ENCODE measurements around the gene FAM9A.

FAM9A gene

DNA sequence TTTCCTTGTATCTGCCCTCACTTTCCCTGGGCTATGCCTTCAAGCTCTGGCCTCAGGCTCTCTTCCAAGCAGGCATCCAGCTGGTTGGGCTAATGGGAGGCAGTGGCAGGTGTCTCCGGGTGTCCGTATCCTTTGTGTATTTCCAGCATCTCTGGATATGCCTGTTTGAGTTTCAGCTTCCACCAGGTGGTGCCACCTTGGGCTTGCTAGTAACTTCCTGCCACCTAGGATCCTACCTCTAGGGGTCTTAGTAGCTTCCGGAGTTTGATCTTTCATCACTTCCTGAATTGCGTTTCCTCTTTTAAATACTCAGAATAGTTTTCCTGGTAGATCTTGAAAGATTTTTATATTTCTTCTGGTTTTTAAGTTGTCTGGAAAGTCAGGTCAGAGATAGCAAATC lies 46.1 kb downstream of the FAM9A start:
- no peak for DNase-seq (ENCODE audit: low read depth)
- no peak overlapping the region for H3K4me3 ChIP-seq (ENCODE audit: low read length)
- TF ChIP-seq, protein P1, sequence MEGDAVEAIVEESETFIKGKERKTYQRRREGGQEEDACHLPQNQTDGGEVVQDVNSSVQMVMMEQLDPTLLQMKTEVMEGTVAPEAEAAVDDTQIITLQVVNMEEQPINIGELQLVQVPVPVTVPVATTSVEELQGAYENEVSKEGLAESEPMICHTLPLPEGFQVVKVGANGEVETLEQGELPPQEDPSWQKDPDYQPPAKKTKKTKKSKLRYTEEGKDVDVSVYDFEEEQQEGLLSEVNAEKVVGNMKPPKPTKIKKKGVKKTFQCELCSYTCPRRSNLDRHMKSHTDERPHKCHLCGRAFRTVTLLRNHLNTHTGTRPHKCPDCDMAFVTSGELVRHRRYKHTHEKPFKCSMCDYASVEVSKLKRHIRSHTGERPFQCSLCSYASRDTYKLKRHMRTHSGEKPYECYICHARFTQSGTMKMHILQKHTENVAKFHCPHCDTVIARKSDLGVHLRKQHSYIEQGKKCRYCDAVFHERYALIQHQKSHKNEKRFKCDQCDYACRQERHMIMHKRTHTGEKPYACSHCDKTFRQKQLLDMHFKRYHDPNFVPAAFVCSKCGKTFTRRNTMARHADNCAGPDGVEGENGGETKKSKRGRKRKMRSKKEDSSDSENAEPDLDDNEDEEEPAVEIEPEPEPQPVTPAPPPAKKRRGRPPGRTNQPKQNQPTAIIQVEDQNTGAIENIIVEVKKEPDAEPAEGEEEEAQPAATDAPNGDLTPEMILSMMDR (conservative IDR thresholded peaks at IDR 0.05; ENCODE audit: low read depth, low read length), result peak; percentile 33

DNA sequence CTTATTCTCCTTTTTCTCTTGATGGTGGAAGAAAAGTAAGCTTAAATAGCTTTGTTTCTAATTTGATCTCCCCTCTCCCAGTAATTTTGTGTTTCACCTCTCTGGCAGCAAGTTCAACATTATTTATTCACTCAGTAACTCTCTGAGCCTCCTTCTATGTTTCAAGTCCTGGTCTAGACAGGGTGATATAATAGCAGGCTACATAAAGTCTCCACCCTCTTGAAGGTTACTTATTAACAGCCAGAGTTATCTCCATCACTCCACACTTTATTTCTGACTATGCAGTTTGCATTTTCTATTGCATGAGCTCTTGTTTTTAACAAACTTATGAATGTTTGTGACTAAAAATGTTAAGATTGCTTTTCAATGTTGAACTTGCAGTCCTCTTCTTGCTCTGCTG lies 51.5 kb downstream of the FAM9A start:
- TF ChIP-seq, protein P1 (conservative IDR thresholded peaks at IDR 0.05; ENCODE audit: low read depth, low read length), result no peak
- no peak overlapping the region for H3K4me3 ChIP-seq (ENCODE audit: low read length)
- no peak for DNase-seq (ENCODE audit: low read depth)

DNA sequence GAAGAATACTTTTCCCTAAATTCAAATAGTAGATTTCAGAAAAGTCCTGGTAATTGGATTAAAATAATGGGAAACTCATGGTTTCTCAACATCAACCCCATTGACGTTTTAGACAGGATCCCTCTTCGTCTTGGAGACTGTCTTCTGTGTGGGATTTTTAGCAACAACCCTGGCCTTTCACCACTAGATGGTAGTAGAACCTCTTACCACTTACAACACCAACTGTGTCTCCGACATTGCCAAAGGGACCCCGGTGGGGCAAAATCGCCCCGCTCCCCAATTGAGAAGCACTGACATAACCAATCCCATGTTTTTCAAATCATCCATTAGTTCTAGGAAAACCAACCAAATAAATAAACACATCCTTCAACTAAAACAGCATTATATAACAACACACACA lies 52.3 kb downstream of the FAM9A start:
- H3K4me3 ChIP-seq (ENCODE audit: low read length), result no peak overlapping the region
- TF ChIP-seq, protein P1 (conservative IDR thresholded peaks at IDR 0.05; ENCODE audit: low read depth, low read length), result peak; percentile 68
- no peak for DNase-seq (ENCODE audit: low read depth)

DNA sequence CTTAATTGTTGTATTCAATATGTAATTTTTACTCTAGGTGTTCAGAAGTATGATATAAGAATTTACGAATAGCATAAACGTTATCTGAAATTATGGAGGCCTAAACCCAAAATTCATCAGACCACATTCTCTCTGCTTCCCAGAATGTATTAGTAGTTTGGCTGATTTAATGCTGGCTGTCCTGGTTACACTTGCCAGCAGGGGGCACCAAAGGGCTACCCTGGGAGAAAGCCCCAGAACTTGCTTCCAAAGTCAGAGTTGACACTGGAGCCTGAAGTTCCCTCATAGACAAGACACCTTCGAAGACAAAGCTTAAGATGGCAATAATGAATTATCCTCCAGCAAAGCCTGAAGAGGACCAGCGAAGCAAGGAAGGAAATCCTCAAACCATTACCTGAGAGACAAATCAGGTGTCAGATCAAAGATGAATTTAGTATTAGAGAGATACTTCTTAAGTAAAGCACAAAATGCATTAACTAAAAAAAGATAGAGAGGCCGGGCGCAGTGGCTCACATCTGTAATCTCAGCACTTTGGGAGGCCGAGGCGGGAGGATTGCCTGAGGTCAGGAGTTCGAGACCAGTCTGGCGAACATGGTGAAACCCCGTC lies 58.0 kb downstream of the FAM9A start:
- TF ChIP-seq, protein P1 (conservative IDR thresholded peaks at IDR 0.05; ENCODE audit: low read depth, low read length), result peak; percentile 72

DNA sequence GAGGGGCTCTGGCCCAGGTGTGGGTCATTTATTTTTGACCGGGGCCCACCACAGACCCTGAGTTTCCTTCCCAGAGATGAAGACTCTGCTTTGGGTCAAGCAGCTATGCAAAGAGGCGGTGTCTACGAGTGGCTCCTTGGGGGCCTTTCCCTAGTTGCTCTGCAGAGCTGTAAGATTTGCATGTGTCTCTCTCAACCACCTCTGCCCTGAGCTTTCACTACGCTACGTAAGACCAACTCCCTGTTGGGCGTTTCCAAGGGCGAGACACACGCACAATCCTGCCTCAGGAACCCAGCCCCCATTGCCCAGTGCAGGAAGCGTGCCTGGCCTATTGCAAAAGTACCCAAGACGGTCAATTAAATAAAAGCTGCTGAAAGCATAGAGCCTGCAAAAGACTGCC lies 59.2 kb downstream of the FAM9A start:
- TF ChIP-seq, protein P1 (conservative IDR thresholded peaks at IDR 0.05; ENCODE audit: low read depth, low read length), result no peak
- H3K4me3 ChIP-seq (ENCODE audit: low read length), result no peak overlapping the region
- DNase-seq (ENCODE audit: low read depth), result no peak

More for the DNA sequence above, 58.0 kb downstream of the FAM9A start:
- no peak overlapping the region for H3K4me3 ChIP-seq (ENCODE audit: low read length)
- DNase-seq (ENCODE audit: low read depth), result no peak
